ENCODE results near the gene SNAI3. TPM values are rescaled to one million over a fixed set of nuclear protein-coding genes. Genes with fewer than 3 reads are reported as not detected.

The SNAI3 gene
- total RNA-seq, 4 donors from 2014 or later = 0.14 to 0.43 TPM; not detected in 2

- Histone ChIP-seq H3K27ac (no peak overlapping the region), H3K36me3 (no peaks in the 10 kb centered on the region), H3K4me1 (no peaks in the 10 kb centered on the region), H3K4me3 (no peak overlapping the region), H3K27me3 (no peaks in the 10 kb centered on the region), H3K9me3 (no peaks in the 10 kb centered on the region)
- intact Hi-C loops (cut with DNase I; ENCODE audit: low total_unique reads) = no loop called here
- TF ChIP-seq CTCF (IDR thresholded peaks at IDR 0.05) (no peak), POLR2A (IDR thresholded peaks at IDR 0.05) (no peak)
- no peak for DNase-seq
These were observed 38.7 kb upstream of the SNAI3 start for GRCh38 chr16:88724855-88725555.

DNA sequence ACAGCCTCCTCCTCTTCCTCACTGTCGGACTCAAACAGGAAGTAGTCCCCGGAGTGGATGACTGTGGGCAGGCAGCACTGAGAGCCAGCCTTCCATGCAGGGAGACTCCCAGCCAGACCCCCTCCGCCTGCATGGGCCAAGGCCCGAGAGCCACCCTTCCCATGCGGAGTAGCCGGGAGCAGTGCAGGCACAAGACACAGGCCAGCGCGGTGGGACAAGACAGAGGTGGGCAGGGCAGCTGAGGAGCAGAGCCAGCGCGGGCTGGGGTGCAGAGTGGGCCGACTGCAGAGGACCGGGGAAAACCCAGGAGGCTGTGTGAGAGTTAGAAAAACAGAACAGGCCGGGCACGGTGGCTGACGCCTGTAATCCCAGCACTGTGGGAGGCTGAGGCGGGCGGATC is 37.6 kb upstream of the SNAI3 start:
- Histone ChIP-seq H3K27me3 (no peaks in the 10 kb centered on the region), H3K9me3 (no peaks in the 10 kb centered on the region), H3K4me1 (no peaks in the 10 kb centered on the region), H3K27ac (no peak overlapping the region), H3K4me3 (no peak overlapping the region), H3K36me3 (no peaks in the 10 kb centered on the region)
- intact Hi-C loops (cut with DNase I; ENCODE audit: low total_unique reads) = no loop called here
- no peak for DNase-seq
- TF ChIP-seq CTCF (IDR thresholded peaks at IDR 0.05) (no peak), POLR2A (IDR thresholded peaks at IDR 0.05) (no peak)

DNA sequence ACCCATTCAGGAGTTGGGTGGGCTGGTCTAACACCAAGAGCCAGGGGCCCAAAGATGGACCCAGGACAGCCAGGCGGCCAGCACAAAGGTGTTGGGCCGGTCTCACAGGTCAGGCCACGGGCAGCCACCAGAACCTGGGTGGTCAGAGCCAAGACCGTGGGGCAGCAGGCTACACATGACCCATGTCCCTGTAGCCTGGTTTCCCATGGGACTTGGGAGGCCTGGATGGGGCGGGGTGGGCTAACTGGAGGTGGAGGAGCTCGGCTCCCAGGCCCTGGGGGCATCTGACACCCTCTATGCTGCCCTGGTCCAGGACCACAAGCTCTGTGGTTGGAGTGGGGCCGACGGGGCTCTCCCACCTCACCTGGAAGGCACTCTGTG is 37.2 kb upstream of the SNAI3 start:
- intact Hi-C loops (cut with DNase I; ENCODE audit: low total_unique reads) = no loop called here
- no peak for DNase-seq
- Histone ChIP-seq H3K4me3 (no peak overlapping the region), H3K27me3 (no peaks in the 10 kb centered on the region), H3K36me3 (no peaks in the 10 kb centered on the region), H3K4me1 (no peaks in the 10 kb centered on the region), H3K27ac (no peak overlapping the region), H3K9me3 (no peaks in the 10 kb centered on the region)
- no peak for TF ChIP-seq POLR2A (IDR thresholded peaks at IDR 0.05)

GRCh38 chr16:88722784-88723506 is 36.6 kb upstream of the SNAI3 start:
- no peaks in the 10 kb centered on the region for H3K27me3 ChIP-seq
- no peak for TF ChIP-seq POLR2A (IDR thresholded peaks at IDR 0.05)
- no peak for TF ChIP-seq CTCF (IDR thresholded peaks at IDR 0.05)
- no peaks in the 10 kb centered on the region for H3K9me3 ChIP-seq
- DNase-seq = no peak
- H3K27ac ChIP-seq = no peak overlapping the region
- H3K36me3 ChIP-seq = no peaks in the 10 kb centered on the region
- intact Hi-C loops (cut with DNase I; ENCODE audit: low total_unique reads) = no loop called here
- no peaks in the 10 kb centered on the region for H3K4me1 ChIP-seq
- no peak overlapping the region for H3K4me3 ChIP-seq

- intact Hi-C loops (cut with DNase I; ENCODE audit: low total_unique reads) = no loop called here
- no peak overlapping the region for H3K4me3 ChIP-seq
- H3K27me3 ChIP-seq = no peaks in the 10 kb centered on the region
- no peak for TF ChIP-seq CTCF (IDR thresholded peaks at IDR 0.05)
- TF ChIP-seq POLR2A (IDR thresholded peaks at IDR 0.05) = no peak
- no peaks in the 10 kb centered on the region for H3K4me1 ChIP-seq
- H3K36me3 ChIP-seq = no peaks in the 10 kb centered on the region
- no peak for DNase-seq
- no peak overlapping the region for H3K27ac ChIP-seq
- H3K9me3 ChIP-seq = no peaks in the 10 kb centered on the region
These were observed 35.8 kb upstream of the SNAI3 start for GRCh38 chr16:88721815-88722755.

All from uterus (tissue), 4 donors.